Astrocyte (in vitro differentiated cells and primary cell): ENCODE results near the gene PCLO. TPM values are rescaled to one million over a fixed set of nuclear protein-coding genes. Genes with fewer than 3 reads are reported as not detected.
"Not testable (repeated sequence)": the region's sequence is repeated elsewhere in the genome, so short reads cannot be mapped to it uniquely, and the experiment has no call there.

Source experiments
- DNase-seq: peaks from one replicate; pipeline ENCODE4 v3.0.0-alpha.2; 2010; ENCODE audit warnings: low read depth
- FAIRE-seq: peaks from 2 replicates; lab custom pipeline; 2011; peaks lifted over from hg19 to GRCh38; lab: Jason Lieb, UNC
- H2AFZ ChIP-seq: 2 replicates; pipeline ENCODE4 v1.6.0; 2012; ENCODE audit warnings: low read depth, low read length, inconsistent platforms
- H3K27ac ChIP-seq: 2 replicates; pipeline ENCODE4 v1.5.1; 2011; ENCODE audit warnings: low read depth, low read length, inconsistent platforms
- H3K27me3 ChIP-seq: 2 replicates; pipeline ENCODE4 v1.6.0; 2011; ENCODE audit warnings: low read length, inconsistent platforms; ENCODE audit not compliant: insufficient read depth
- H3K36me3 ChIP-seq: 2 replicates; pipeline ENCODE4 v1.5.1; 2011; ENCODE audit warnings: low read length, inconsistent platforms; ENCODE audit not compliant: insufficient read depth
- H3K4me1 ChIP-seq: 2 replicates; pipeline ENCODE4 v1.5.1; 2011; ENCODE audit warnings: low read length, inconsistent platforms; ENCODE audit not compliant: insufficient read depth
- H3K4me2 ChIP-seq: 2 replicates; pipeline ENCODE4 v1.6.0; 2012; ENCODE audit warnings: low read length, inconsistent platforms
- H3K4me3 ChIP-seq: 2 replicates; pipeline ENCODE4 v1.5.1; 2011; ENCODE audit warnings: low read depth, mild to moderate bottlenecking, low read length, inconsistent platforms; ENCODE audit not compliant: insufficient read depth
- H3K79me2 ChIP-seq: 2 replicates; pipeline ENCODE4 v1.6.0; 2012; ENCODE audit warnings: mild to moderate bottlenecking, low read length, inconsistent platforms; ENCODE audit not compliant: insufficient read depth
- H3K9ac ChIP-seq: 2 replicates; pipeline ENCODE4 v1.6.0; 2012; ENCODE audit warnings: mild to moderate bottlenecking, low read length, inconsistent platforms
- H3K9me3 ChIP-seq: 2 replicates; pipeline ENCODE4 v1.5.1; 2012; ENCODE audit warnings: low read depth, mild to moderate bottlenecking, low read length, inconsistent platforms; ENCODE audit not compliant: insufficient read depth
- H4K20me1 ChIP-seq: 2 replicates; pipeline ENCODE4 v1.6.0; 2012; ENCODE audit warnings: low read length, inconsistent platforms; ENCODE audit not compliant: insufficient read depth
- H3K27ac Mint-ChIP-seq: one replicate; pipeline ENCODE4 v1.8.0; 2021; ENCODE audit warnings: mild to moderate bottlenecking, mixed read lengths; ENCODE audit not compliant: unreplicated experiment
- H3K27me3 Mint-ChIP-seq: one replicate; pipeline ENCODE4 v1.8.0; 2021; ENCODE audit warnings: low read depth, mixed read lengths; ENCODE audit not compliant: unreplicated experiment
- H3K36me3 Mint-ChIP-seq: one replicate; pipeline ENCODE4 v1.8.0; 2021; ENCODE audit warnings: low read depth, mixed read lengths; ENCODE audit not compliant: unreplicated experiment
- H3K4me1 Mint-ChIP-seq: one replicate; pipeline ENCODE4 v1.8.0; 2021; ENCODE audit warnings: low read depth, mixed read lengths; ENCODE audit not compliant: unreplicated experiment
- H3K4me3 Mint-ChIP-seq: one replicate; pipeline ENCODE4 v1.8.0; 2021; ENCODE audit warnings: mild to moderate bottlenecking, moderate library complexity, mixed read lengths; ENCODE audit not compliant: unreplicated experiment
- H3K9me3 Mint-ChIP-seq: one replicate; pipeline ENCODE4 v1.8.0; 2021; ENCODE audit warnings: mild to moderate bottlenecking, mixed read lengths; ENCODE audit not compliant: unreplicated experiment
- EZH2 ChIP-seq: IDR thresholded peaks from 2 replicates; pipeline ENCODE4 v1.6.1; 2012; ENCODE audit warnings: mild to moderate bottlenecking, low read length, inconsistent platforms; ENCODE audit not compliant: insufficient read depth
- total RNA-seq: library from RNA; stranded (reverse); gene quantifications from 2 replicates; pipeline ENCODE4 v1.2.1, GENCODE V29; 2021
- TF ChIP-seq, protein P1 (sequence below): IDR thresholded peaks from 2 replicates; pipeline ENCODE4 v1.5.1; 2011; ENCODE audit warnings: low read depth, mild to moderate bottlenecking, inconsistent platforms, low read length, moderate library complexity; ENCODE audit not compliant: insufficient read depth

PCLO gene
- total RNA-seq, 1 donor from 2014 or later: 3.0 TPM

- H3K27ac Mint-ChIP-seq: no peak overlapping the region
- H3K9me3 Mint-ChIP-seq: no peaks in the 10 kb centered on the region
- H3K36me3 Mint-ChIP-seq: no peaks in the 10 kb centered on the region
- no peaks in the 10 kb centered on the region for H3K27me3 Mint-ChIP-seq
- H3K4me3 ChIP-seq: no peak overlapping the region
- H3K4me3 Mint-ChIP-seq: no peak overlapping the region
- no peak overlapping the region for H3K9ac ChIP-seq
- no peaks in the 10 kb centered on the region for H3K27me3 ChIP-seq
- no peaks in the 10 kb centered on the region for H4K20me1 ChIP-seq
- no peaks in the 10 kb centered on the region for H3K4me1 Mint-ChIP-seq
- no peaks in the 10 kb centered on the region for H3K9me3 ChIP-seq
- no peak overlapping the region for H2AFZ ChIP-seq
- no peaks in the 10 kb centered on the region for H3K4me1 ChIP-seq
- H3K27ac ChIP-seq: no peak overlapping the region
- DNase-seq (no peak), FAIRE-seq (no peak)
- H3K36me3 ChIP-seq: no peaks in the 10 kb centered on the region
- TF ChIP-seq, protein P1, sequence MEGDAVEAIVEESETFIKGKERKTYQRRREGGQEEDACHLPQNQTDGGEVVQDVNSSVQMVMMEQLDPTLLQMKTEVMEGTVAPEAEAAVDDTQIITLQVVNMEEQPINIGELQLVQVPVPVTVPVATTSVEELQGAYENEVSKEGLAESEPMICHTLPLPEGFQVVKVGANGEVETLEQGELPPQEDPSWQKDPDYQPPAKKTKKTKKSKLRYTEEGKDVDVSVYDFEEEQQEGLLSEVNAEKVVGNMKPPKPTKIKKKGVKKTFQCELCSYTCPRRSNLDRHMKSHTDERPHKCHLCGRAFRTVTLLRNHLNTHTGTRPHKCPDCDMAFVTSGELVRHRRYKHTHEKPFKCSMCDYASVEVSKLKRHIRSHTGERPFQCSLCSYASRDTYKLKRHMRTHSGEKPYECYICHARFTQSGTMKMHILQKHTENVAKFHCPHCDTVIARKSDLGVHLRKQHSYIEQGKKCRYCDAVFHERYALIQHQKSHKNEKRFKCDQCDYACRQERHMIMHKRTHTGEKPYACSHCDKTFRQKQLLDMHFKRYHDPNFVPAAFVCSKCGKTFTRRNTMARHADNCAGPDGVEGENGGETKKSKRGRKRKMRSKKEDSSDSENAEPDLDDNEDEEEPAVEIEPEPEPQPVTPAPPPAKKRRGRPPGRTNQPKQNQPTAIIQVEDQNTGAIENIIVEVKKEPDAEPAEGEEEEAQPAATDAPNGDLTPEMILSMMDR: no peak
- no peak for TF ChIP-seq EZH2
- H3K4me2 ChIP-seq: no peak overlapping the region
- no peaks in the 10 kb centered on the region for H3K79me2 ChIP-seq
Observed at GRCh38 chr7:82715344-82715743, 447.3 kb downstream of the PCLO start.

GRCh38 chr7:82714883-82715282, 447.8 kb downstream of the PCLO start:
- H4K20me1 ChIP-seq: no peaks in the 10 kb centered on the region
- DNase-seq (no peak), FAIRE-seq (no peak)
- H3K4me3 Mint-ChIP-seq: no peak overlapping the region
- no peaks in the 10 kb centered on the region for H3K4me1 ChIP-seq
- H3K27me3 Mint-ChIP-seq: no peaks in the 10 kb centered on the region
- H3K9ac ChIP-seq: no peak overlapping the region
- no peaks in the 10 kb centered on the region for H3K9me3 Mint-ChIP-seq
- H2AFZ ChIP-seq: no peak overlapping the region
- no peaks in the 10 kb centered on the region for H3K27me3 ChIP-seq
- no peaks in the 10 kb centered on the region for H3K9me3 ChIP-seq
- TF ChIP-seq EZH2: no peak
- TF ChIP-seq, protein P1: no peak
- no peaks in the 10 kb centered on the region for H3K36me3 ChIP-seq
- no peak overlapping the region for H3K4me2 ChIP-seq
- no peaks in the 10 kb centered on the region for H3K79me2 ChIP-seq
- no peaks in the 10 kb centered on the region for H3K36me3 Mint-ChIP-seq
- no peaks in the 10 kb centered on the region for H3K4me1 Mint-ChIP-seq
- H3K27ac ChIP-seq: no peak overlapping the region
- H3K27ac Mint-ChIP-seq: no peak overlapping the region
- H3K4me3 ChIP-seq: no peak overlapping the region

DNA sequence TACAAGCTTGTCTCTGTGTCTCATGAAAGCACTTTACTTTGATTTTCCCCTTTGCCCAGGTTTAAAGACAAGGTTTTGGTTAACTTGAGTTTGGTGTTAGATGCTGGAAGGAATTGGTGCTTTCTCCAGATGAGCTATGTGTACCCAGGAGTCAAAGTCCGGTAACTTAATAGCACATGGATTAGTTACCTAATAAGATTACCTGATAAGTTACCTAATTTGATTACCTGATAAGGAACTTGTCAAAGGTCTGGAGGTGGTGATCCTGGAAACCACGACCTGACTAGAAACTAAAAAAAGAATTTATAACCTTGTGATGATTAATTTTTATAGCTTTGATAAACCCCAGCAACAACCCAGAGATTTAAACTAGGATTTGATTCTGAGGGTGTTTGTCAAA, 449.2 kb downstream of the PCLO start:
- H3K27ac Mint-ChIP-seq: no peak overlapping the region
- TF ChIP-seq, protein P1: no peak
- TF ChIP-seq EZH2: no peak

DNA sequence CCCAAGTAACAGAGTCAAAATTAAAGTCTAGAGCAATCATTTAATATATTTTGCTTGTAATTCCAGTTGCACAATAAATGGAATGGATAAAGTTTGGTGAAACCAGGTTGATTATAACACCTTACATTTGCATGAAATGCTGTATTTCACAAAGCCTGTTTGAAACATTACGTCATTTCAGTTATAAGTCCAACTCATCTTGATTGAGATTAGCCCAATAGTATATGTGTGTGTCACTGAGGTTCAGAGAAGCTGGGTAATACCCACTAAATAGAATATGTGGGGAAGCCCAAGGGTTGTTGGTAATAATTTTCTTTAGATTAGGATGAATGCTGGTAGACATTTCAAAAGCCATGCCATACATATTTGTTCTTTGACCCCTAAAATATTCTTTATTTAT, 456.3 kb downstream of the PCLO start:
- not testable (repeated sequence) for H3K4me3 Mint-ChIP-seq, H3K36me3 Mint-ChIP-seq, H3K4me1 Mint-ChIP-seq, H3K9me3 ChIP-seq, H3K27me3 ChIP-seq, H3K27me3 Mint-ChIP-seq, H3K27ac Mint-ChIP-seq, H4K20me1 ChIP-seq, H3K9ac ChIP-seq, H3K79me2 ChIP-seq, H3K4me1 ChIP-seq, H3K9me3 Mint-ChIP-seq, DNase-seq, H3K4me2 ChIP-seq, H3K4me3 ChIP-seq, H3K27ac ChIP-seq, H3K36me3 ChIP-seq, H2AFZ ChIP-seq
- FAIRE-seq: peak; percentile 60

More for the DNA sequence above, 449.2 kb downstream of the PCLO start:
- H4K20me1 ChIP-seq: no peaks in the 10 kb centered on the region
- no peaks in the 10 kb centered on the region for H3K9me3 ChIP-seq
- H3K27ac ChIP-seq: no peak overlapping the region
- H3K36me3 Mint-ChIP-seq: no peaks in the 10 kb centered on the region
- H3K4me1 Mint-ChIP-seq: no peaks in the 10 kb centered on the region
- DNase-seq (no peak), FAIRE-seq (no peak)
- no peak overlapping the region for H3K4me3 ChIP-seq
- H3K4me2 ChIP-seq: no peak overlapping the region
- no peaks in the 10 kb centered on the region for H3K27me3 Mint-ChIP-seq
- H3K79me2 ChIP-seq: no peaks in the 10 kb centered on the region
- no peaks in the 10 kb centered on the region for H3K9me3 Mint-ChIP-seq
- no peak overlapping the region for H3K9ac ChIP-seq
- no peaks in the 10 kb centered on the region for H3K27me3 ChIP-seq
- H2AFZ ChIP-seq: no peak overlapping the region
- no peaks in the 10 kb centered on the region for H3K4me1 ChIP-seq
- no peak overlapping the region for H3K4me3 Mint-ChIP-seq
- H3K36me3 ChIP-seq: no peaks in the 10 kb centered on the region
